NB4 (cell line): ENCODE measurements around the gene TNFAIP8L3.

Experiments used
- CTCF ChIP-seq: IDR thresholded peaks from one replicate; pipeline ENCODE4 v1.5.1; 2012; ENCODE audit warnings: low read depth, low read length
- MAX ChIP-seq: IDR thresholded peaks from 2 replicates; pipeline ENCODE4 v1.6.1; 2011; ENCODE audit warnings: low read depth, low read length
- MYC ChIP-seq: IDR thresholded peaks from 2 replicates; pipeline ENCODE4 v1.6.1; 2011; ENCODE audit warnings: low read depth, low read length
- POLR2A ChIP-seq: IDR thresholded peaks from 2 replicates; pipeline ENCODE4 v1.6.1; 2011; ENCODE audit warnings: mild to moderate bottlenecking; ENCODE audit not compliant: insufficient read length; ENCODE audit errors: extremely low read depth

GRCh38 chr15:51076524-51077220 is 18.0 kb downstream of the TNFAIP8L3 start:
- TF ChIP-seq CTCF (no peak), POLR2A (no peak), MAX (no peak), MYC (no peak)
